ENCODE results near the gene CRELD2. TPM values are rescaled to one million over a fixed set of nuclear protein-coding genes. Genes with fewer than 3 reads are reported as not detected.

Gene CRELD2
- total RNA-seq, 4 donors from 2014 or later = 50.3 to 244 (median 154) TPM

DNA sequence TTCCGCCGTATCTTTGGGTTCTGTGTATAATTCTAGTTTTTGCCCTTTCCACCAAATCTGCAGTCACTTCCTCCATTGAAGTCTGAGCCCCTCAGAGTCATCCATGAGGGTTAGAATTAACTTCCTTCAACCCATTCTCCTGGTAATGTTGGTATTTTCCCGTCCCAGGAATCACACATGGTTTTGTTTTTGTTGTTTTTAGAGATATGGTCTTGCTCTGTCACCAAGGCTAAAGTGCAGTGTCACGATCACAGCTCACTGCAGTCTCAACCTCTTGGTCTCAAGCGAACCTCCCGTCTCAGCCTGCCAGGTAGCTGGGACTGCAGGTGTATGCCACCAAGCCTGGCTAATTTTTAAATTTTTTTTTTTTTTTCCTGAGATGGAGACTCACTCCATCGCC, 46.1 kb upstream of the CRELD2 start:
- intact Hi-C loops (cut with DNase I) = no loop called here
- Histone ChIP-seq H3K4me3 (replicated peaks in 1 of 3) (no peak overlapping the region), H3K9me3 (no peaks in the 10 kb centered on the region), H3K27ac (no peak overlapping the region), H3K27me3 (no peaks in the 10 kb centered on the region), H3K4me1 (no peaks in the 10 kb centered on the region), H3K36me3 (no peaks in the 10 kb centered on the region)
- no peak for TF ChIP-seq CTCF (IDR thresholded peaks at IDR 0.05)
- no peak for TF ChIP-seq POLR2A (IDR thresholded peaks at IDR 0.05)
- DNase-seq = no peak
- WGBS, 2 donors = 91 to 95% methylated on average over 7 of the region's 7 CpGs

DNA sequence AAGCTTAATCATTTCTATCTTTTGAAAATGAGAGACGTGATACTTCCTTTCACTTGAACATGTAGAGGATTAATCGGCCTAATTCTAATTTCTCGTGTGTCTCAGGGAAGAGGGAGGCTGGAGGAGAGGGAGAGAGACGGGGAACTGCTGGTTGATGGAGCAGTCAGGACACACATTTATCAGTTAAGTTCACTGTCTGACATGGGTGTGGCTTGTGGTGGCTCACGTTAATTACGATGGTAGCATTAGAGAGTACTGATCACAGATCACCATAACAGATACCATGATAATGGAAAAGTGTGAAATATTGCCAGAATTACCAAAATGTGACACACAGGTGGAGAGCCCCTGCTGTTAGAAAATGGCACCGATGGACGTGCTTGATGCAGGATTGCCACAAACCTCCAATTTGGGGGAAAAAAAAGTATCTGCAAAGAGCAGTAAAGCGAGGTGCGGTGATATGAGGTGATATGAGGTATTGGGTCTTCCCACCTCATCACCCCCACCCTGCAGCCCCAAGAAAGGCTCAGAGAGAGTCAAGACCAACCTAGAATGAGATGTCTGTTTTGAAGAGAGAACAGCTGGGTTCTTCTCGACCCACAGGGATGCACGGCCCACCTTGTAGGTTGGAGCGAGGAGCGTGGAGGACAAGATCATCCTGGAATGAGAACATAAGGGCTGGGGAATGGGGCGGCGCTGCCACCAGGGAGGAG, 45.0 kb upstream of the CRELD2 start:
- whole genome bisulfite sequencing, 2 donors = 92 to 93% methylated on average over 15 to 16 of the region's 16 CpGs
- H3K27me3 ChIP-seq = no peaks in the 10 kb centered on the region
- intact Hi-C loops (cut with DNase I) = no loop called here
- no peak for DNase-seq
- H3K4me3 ChIP-seq (replicated peaks in 1 of 3) = no peak overlapping the region
- H3K4me1 ChIP-seq = no peaks in the 10 kb centered on the region
- no peaks in the 10 kb centered on the region for H3K9me3 ChIP-seq
- TF ChIP-seq POLR2A (IDR thresholded peaks at IDR 0.05) (no peak), CTCF (IDR thresholded peaks at IDR 0.05) (no peak)
- no peak overlapping the region for H3K27ac ChIP-seq
- no peaks in the 10 kb centered on the region for H3K36me3 ChIP-seq

DNA sequence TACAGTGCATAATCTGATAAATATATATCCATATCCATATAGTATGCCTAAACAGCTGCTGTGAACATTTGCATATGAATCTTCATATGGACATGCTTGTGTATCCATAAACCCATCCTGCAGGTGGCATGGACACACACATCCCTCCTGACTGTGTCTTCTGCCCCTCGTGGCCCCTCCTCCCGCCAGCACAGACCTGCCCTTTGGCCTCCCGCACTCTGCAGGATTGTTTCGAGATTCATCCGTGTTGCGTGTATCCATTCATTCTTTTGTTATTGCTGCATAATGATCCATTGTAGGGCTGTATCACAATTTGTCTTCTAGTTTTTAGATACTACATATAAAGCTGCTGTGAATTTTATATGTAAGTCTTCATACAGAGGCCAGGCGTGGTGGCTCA, 40.8 kb upstream of the CRELD2 start:
- no peak for DNase-seq
- WGBS, 2 donors = 98 to 99% methylated on average over 7 of the region's 7 CpGs
- no peak overlapping the region for H3K4me3 ChIP-seq (replicated peaks in 1 of 3)
- no peaks in the 10 kb centered on the region for H3K9me3 ChIP-seq
- no peaks in the 10 kb centered on the region for H3K27me3 ChIP-seq
- TF ChIP-seq POLR2A (IDR thresholded peaks at IDR 0.05) (no peak), CTCF (IDR thresholded peaks at IDR 0.05) (no peak)
- peaks cover 6 to 8% of the 10 kb centered on the region in 2 donors for H3K4me1 ChIP-seq
- no peak overlapping the region for H3K27ac ChIP-seq
- no peaks in the 10 kb centered on the region for H3K36me3 ChIP-seq
- intact Hi-C loops (cut with DNase I) = no loop called here

DNA sequence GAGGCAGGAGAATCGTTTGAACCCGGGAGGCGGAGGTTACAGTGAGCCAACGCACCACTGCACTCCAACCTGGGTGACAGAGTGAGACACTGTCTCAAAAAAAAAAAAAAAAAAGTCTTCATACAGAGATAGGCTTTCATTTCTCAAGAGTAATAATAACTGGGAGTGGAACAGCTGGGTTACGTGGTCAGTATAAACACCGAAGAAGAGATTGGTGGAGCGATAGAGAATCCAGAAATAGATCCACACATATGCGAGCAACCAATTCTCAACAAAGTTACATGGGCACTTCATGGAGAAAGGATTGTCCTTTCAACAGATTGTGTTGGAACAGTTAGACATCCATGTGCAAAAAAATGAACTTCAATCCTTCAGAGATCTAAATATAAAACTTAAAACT, 40.2 kb upstream of the CRELD2 start:
- intact Hi-C loops (cut with DNase I) = no loop called here
- H3K27ac ChIP-seq = no peak overlapping the region
- no peaks in the 10 kb centered on the region for H3K36me3 ChIP-seq
- no peak for TF ChIP-seq POLR2A (IDR thresholded peaks at IDR 0.05)
- no peak for TF ChIP-seq CTCF (IDR thresholded peaks at IDR 0.05)
- H3K9me3 ChIP-seq = no peaks in the 10 kb centered on the region
- WGBS, 2 donors = 94 to 96% methylated on average over 8 of the region's 8 CpGs
- H3K4me3 ChIP-seq (replicated peaks in 1 of 3) = no peak overlapping the region
- H3K27me3 ChIP-seq = no peaks in the 10 kb centered on the region
- no peak for DNase-seq
- H3K4me1 ChIP-seq = peaks cover 6 to 8% of the 10 kb centered on the region in 2 donors

- intact Hi-C loops (cut with DNase I) = no loop called here
- no peak overlapping the region for H3K4me3 ChIP-seq (replicated peaks in 1 of 3)
- no peak overlapping the region for H3K27ac ChIP-seq
- 91 to 93% methylated on average over 9 of the region's 9 CpGs for WGBS, 2 donors
- H3K4me1 ChIP-seq = peaks cover 6 to 8% of the 10 kb centered on the region in 2 donors
- no peaks in the 10 kb centered on the region for H3K27me3 ChIP-seq
- no peak for DNase-seq
- no peaks in the 10 kb centered on the region for H3K9me3 ChIP-seq
- H3K36me3 ChIP-seq = peaks cover 0 to 7% of the 10 kb centered on the region in 2 donors
- TF ChIP-seq CTCF (IDR thresholded peaks at IDR 0.05) (no peak), POLR2A (IDR thresholded peaks at IDR 0.05) (no peak)
These were observed 38.6 kb upstream of the CRELD2 start for GRCh38 chr22:49879871-49880270.

Data from thyroid gland (tissue), 4 donors.